LNCAP (cell line): ENCODE results near the gene PTPRD.

Experiments used
- TF ChIP-seq, protein P1 (sequence below): fragments of 450-650 bp; IDR thresholded peaks from 2 replicates; pipeline ENCODE4 v1.5.1; 2017; ENCODE audit warnings: mild to moderate bottlenecking

Gene PTPRD

DNA sequence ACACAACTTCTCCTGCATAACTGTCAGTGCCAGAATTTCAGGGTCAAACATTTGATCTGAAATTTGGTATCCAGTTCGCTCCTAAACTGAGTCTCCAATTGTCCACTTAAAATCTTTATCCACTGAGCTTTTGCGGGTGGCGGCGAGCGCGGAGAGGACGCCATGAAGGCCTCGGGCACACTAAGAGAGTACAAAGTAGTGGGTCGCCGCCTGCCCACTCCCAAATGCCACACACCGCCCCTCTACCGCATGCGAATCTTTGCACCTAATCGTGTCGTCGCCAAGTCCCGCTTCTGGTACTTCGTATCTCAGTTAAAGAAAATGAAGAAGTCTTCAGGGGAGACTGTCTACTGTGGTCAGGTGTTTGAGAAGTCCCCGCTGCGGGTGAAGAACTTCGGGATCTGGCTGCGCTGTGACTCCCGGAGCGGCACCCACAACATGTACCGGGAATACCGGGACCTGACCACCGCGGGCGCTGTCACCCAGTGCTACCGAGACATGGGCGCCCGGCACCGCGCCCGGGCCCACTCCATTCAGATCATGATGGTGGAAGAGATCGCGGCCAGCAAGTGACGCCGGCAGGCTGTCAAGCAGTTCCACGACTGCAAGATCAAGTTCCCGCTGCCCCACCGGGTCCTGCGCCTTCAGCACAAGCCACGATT, 1899.5 kb downstream of the PTPRD start:
- TF ChIP-seq, protein P1, sequence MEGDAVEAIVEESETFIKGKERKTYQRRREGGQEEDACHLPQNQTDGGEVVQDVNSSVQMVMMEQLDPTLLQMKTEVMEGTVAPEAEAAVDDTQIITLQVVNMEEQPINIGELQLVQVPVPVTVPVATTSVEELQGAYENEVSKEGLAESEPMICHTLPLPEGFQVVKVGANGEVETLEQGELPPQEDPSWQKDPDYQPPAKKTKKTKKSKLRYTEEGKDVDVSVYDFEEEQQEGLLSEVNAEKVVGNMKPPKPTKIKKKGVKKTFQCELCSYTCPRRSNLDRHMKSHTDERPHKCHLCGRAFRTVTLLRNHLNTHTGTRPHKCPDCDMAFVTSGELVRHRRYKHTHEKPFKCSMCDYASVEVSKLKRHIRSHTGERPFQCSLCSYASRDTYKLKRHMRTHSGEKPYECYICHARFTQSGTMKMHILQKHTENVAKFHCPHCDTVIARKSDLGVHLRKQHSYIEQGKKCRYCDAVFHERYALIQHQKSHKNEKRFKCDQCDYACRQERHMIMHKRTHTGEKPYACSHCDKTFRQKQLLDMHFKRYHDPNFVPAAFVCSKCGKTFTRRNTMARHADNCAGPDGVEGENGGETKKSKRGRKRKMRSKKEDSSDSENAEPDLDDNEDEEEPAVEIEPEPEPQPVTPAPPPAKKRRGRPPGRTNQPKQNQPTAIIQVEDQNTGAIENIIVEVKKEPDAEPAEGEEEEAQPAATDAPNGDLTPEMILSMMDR: no peak

DNA sequence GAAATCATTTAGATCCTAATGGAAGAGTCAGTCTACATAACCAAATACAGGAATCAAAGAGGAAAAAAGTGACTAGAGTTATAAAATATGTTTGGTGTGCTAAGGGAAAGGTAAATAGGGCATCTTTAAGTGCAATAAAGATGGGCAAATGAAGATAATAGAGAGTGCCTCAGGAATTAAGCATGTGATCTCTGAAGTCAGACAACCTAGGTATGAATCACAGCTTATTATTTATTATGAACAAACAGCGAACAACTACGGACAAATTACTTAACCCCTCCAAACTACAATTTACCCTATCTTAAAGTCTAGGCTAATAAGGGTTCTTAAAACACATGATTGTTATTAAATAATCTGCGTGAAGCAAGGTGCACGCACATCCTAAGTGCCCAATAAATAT, 1903.1 kb downstream of the PTPRD start:
- TF ChIP-seq, protein P1: no peak

DNA sequence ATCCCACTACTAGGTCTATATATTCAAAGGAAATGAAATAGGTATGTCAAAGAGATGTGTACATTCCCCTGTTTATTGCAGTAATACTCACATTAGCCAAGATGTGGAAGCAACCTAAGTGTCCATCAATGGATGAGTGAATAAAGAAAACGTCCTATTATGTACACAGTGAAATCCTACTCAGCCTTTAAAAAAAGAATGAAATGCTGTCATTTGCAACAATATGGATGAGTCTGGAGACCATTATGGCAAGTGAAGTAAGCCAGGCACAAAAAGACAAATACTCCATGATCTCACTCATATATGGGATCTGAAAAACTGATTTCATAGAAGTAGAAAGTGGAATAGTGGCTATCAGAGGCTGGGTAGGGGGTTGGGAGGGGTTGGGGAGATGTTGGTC, 1904.1 kb downstream of the PTPRD start:
- TF ChIP-seq, protein P1: no peak

DNA sequence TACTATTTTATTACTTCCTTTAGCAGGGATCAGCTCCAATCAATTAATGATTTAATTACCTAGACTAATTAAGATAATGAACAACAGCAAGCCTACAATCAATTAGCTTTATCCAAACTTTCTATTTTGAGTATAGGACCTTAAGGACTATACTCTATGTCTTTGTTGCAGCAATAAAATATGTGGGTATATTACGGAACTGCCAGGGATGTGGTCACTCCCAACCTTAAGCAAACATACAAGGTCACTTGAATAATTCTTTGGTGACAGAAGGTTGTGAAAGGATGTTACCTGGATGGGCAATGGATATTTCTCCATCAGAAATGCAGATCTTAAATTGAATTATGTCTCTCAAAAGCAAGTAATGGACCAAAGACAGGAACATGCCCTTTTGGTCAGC, 1905.8 kb downstream of the PTPRD start:
- TF ChIP-seq, protein P1: no peak

DNA sequence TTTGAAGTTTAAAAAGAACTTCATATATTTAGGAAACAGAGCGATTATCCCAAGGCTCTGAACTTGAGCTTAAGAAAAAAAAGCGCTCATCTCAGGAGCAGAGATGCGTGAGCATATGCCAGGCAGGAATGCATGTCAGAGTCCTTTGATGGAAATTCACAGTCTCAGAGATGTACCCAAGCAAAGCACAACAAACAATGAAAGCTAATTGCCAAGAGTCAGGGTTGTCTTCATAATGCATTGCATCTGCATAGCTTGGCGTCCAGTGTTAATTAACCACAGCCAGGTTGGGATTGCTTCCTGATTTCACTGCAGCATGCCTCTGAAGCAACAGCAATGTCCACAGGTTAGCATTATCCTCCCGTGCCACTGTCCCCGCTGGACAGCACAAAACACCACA, 1906.3 kb downstream of the PTPRD start:
- TF ChIP-seq, protein P1: no peak

DNA sequence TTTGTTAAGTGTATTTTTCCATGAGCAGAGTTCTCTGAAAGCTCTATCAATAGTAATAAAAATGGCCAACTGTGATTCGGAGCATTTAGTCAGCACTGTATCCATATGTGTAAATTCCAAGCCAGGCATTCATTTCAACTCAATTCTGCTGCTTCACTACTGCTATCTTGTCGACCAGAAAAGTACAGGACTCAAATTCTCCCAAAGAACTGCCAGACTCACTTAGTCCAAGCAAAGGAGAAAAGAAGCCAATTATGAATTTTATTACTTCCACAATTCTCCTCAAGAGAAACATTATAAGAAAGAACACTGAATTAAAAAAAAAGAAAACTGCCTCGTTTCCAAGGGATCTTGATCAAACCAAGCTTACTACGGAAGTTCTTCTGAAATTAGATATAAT, 1906.9 kb downstream of the PTPRD start:
- TF ChIP-seq, protein P1: no peak

DNA sequence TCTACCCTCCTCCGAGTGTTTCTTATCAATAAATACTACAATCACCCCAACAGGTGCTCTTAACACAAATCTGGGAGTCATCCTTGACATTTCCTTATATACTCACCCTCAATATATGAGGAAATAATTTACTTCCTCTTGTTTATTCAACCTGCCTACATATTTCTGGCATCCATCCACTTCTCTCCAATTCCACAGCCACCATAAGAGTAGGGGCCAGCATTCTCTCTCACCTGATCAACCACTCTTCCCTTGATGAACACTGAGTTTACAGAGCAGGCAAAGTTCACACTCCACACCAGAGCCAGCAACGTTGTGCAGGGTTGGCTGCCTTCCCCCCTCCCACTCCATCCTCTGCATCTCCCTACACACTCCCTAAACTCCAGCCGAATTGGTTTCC, 1908.9 kb downstream of the PTPRD start:
- TF ChIP-seq, protein P1: no peak

DNA sequence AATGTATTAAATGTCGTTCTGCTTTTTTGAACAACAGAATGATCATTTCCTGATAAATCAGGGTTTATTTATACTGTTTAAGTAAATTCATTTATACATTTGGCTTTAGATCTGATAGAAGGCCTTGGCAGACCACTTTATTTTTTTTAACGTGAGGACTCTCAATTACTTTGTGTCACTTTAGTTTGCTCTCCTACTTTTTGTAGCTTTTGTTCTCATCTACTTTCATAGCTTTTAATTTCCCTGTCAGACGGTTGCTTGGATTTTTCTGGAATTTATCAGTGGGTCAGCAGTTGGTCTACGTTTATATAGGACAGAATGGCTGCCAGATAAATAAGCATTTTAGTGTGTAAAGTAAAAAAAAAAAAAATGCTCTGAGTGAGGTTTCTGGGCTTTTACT, 1910.9 kb downstream of the PTPRD start:
- TF ChIP-seq, protein P1: no peak
